Skin epidermis (tissue), 12 donors: Measurements from ENCODE around the gene PDCD2L.
"Not testable (repeated sequence)": the region's sequence is repeated elsewhere in the genome, so short reads cannot be mapped to it uniquely, and the experiment has no call there.

ENCODE experiments used
- H3K27ac ChIP-seq, 21 experiments: fragments of 200-600 bp; sonication (generic) in 11 of 21; one replicate each; pipeline ENCODE4 v1.5.0; 2020; ENCODE audit warnings: mild to moderate bottlenecking in 3 of 21, inconsistent platforms in 2 of 21, moderate library complexity in 2 of 21
- H3K4me3 ChIP-seq, 7 experiments: fragments of 200-600 bp; sonication (generic) in 2 of 7; one replicate each; pipeline ENCODE4 v1.5.0; 2020; ENCODE audit warnings: inconsistent platforms in 2 of 7, mild to moderate bottlenecking in 2 of 7, moderate library complexity in 1 of 7

PDCD2L gene

GRCh38 chr19:34455783-34456480, 51.7 kb downstream of the PDCD2L start:
- not testable (repeated sequence) for H3K27ac ChIP-seq, H3K4me3 ChIP-seq

DNA sequence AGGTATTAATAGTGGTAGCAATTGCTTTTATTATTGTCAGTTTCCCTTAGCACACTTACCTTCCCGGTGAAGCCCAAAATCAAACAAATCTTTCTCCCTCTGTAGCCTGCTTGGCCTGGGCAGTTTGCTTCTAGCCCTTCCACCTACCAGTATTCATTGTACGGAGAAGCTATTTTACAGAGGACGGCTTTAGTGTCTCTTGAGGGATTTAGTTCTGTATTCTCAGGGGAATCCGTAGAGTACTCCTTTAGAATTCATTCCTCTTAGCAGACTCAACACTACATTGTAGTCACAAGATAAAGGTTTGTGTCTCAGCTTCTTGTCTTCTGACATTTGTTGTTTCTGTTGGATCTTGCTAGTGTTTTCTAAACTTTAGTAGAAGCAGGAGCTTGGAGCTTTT, 53.2 kb downstream of the PDCD2L start:
- no peak overlapping the region for H3K27ac ChIP-seq
- no peak overlapping the region for H3K4me3 ChIP-seq

- H3K27ac ChIP-seq = no peak overlapping the region
Observed at GRCh38 chr19:34458677-34459076, 54.5 kb downstream of the PDCD2L start.

DNA sequence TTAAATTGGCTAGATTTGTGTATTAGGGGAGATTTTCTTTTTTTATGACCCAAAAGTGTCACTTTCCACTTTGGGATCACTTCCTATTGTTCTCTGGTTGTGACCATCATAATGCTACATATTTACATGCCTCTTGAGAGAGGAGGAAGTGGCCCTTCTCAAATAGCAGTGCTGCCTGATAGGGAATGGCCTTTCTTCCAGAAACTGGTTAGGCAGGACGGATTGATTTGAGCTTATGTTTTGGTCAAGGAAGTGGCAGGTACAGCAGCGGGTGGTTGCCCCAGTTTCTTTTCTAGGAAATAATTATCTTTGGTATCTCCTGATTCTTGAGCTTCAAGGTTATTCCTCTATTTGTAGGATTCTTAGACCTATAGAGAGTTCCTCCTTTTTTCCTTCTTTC, 55.4 kb downstream of the PDCD2L start:
- no peak overlapping the region for H3K4me3 ChIP-seq
- no peak overlapping the region for H3K27ac ChIP-seq

More at GRCh38 chr19:34458677-34459076, 54.5 kb downstream of the PDCD2L start:
- no peak overlapping the region for H3K4me3 ChIP-seq

DNA sequence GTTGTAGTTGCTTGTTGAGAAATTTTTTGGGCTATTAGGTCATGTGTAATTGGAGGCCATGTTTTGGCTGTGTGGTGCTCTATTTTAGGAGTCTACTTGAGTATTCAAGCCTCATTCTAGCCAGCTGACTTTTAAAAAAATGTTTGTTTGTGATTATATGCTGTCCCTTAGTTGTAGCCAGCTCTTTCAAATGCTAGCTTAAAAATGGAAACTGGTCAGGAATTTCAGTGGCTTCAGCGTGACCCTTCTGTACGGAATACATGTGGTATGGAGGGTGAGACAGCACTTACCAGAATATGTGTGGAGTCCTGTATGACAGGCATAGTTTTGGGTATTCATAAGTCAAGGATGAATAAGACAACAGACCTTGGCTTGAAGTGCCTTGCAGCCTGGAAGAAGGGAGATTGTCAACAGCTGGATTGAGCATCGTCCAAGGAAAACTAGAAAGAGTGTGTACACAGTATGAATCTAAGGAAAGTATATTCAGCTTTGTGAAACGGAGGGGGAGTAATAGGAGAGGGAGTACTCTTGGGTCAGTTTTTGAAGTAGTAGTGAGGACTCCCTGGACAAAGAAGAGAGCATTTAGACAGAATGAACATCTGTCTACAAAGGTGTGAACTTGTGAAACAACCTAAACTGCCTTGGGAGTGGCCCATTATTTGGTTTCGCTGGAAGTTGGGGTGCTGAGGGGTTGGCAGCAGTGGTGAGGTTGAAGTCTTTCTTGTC, 57.3 kb downstream of the PDCD2L start:
- Histone ChIP-seq H3K27ac (no peak overlapping the region), H3K4me3 (no peak overlapping the region)

- not testable (repeated sequence) for H3K4me3 ChIP-seq, H3K27ac ChIP-seq
Observed at GRCh38 chr19:34464785-34465184, 60.6 kb downstream of the PDCD2L start.

DNA sequence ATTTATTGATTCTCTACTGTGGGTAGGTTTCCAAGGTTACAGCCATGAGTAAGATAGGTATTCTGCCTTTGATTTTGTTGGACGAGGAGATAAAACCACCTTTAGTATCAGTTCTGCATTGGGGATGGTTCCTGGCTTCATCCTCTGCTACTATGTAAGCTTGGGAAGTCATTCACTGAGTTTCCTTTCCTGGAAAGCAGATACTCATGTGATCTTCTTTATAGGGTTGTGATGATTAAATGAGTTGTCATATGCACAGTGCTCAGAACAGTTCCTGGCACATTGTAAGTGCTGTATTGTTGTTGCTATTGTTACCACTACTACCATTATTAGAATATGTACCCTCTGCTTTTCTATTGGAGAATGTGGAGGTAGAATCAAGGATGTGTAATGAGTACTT, 64.2 kb downstream of the PDCD2L start:
- Histone ChIP-seq H3K4me3 (no peak overlapping the region), H3K27ac (no peak overlapping the region)

DNA sequence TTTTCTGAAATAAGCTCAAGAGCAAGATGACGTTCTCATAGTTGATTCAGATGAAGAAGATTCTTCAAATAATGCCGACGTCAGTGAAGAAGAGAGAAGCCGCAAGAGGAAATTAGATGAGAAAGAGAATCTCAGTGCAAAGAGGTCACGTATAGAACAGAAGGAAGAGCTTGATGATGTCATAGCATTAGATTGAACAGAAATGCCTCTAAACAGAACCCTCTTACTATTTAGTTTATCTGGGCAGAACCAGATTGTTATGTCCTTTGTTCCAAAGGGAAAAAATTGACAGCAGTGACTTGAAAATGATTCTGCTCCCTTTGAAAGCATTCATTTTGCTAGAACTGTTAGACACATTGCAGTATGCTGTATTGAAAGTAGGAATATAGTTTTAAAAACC, 64.8 kb downstream of the PDCD2L start:
- not testable (repeated sequence) for H3K4me3 ChIP-seq, H3K27ac ChIP-seq

DNA sequence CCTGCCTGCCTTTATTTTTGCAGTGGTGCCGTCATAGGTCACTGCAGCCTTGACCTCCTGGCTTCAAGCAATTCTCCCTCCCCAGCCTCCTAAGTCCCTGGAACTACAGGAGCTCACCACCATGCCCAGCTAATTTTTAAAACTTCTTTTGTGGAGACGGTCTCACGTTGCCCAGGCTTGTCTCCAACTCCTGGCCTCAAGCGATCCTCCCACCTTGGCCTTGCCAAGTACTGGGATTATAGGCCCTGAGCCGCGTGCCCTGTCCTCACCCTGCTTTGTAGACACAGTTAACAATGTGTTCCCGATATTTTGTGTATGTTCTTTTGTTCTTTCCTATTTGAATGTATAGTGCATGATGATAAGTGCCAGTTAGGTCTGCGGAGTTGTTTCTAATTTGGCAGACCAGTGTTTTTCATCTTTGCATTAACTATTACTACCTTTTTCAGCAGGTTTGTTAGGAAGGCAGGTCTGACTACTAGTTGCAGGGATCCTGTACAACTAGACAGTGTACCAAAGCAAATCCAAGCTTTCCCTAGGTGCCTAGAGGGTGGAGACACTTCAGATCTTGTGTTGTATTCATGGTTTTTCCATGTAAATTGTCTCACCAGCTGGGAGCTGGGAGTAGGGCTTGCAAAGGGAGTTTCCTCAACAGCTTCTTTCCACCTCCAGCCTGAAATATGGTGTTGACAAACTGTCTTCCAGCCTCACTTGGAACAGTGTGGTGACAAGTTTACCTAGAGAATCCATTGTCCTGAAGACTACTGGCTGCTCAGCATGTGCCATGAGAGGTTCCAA, 67.9 kb downstream of the PDCD2L start:
- Histone ChIP-seq H3K27ac (peak overlapping the region in 1 of 21 experiments; percentile 17), H3K4me3 (no peak overlapping the region)

GRCh38 chr19:34474233-34474989, 70.2 kb downstream of the PDCD2L start:
- Histone ChIP-seq H3K27ac (peak overlapping the region in 1 of 21 experiments; percentile 39), H3K4me3 (no peak overlapping the region)

- Histone ChIP-seq H3K27ac (peak overlapping the region in 13 of 21 experiments; percentile 5 to 66 (median 50)), H3K4me3 (no peak overlapping the region)
Observed at GRCh38 chr19:34475026-34475974, 71.1 kb downstream of the PDCD2L start.
